ENCODE results near the gene COG4.

COG4 gene

GRCh38 chr16:70570967-70571570, 47.7 kb upstream of the COG4 start:
- no peak for TF ChIP-seq POLR2AphosphoS5 (IDR thresholded peaks at IDR 0.05; ENCODE audit: low read depth, low read length)
- TF ChIP-seq, protein P1, sequence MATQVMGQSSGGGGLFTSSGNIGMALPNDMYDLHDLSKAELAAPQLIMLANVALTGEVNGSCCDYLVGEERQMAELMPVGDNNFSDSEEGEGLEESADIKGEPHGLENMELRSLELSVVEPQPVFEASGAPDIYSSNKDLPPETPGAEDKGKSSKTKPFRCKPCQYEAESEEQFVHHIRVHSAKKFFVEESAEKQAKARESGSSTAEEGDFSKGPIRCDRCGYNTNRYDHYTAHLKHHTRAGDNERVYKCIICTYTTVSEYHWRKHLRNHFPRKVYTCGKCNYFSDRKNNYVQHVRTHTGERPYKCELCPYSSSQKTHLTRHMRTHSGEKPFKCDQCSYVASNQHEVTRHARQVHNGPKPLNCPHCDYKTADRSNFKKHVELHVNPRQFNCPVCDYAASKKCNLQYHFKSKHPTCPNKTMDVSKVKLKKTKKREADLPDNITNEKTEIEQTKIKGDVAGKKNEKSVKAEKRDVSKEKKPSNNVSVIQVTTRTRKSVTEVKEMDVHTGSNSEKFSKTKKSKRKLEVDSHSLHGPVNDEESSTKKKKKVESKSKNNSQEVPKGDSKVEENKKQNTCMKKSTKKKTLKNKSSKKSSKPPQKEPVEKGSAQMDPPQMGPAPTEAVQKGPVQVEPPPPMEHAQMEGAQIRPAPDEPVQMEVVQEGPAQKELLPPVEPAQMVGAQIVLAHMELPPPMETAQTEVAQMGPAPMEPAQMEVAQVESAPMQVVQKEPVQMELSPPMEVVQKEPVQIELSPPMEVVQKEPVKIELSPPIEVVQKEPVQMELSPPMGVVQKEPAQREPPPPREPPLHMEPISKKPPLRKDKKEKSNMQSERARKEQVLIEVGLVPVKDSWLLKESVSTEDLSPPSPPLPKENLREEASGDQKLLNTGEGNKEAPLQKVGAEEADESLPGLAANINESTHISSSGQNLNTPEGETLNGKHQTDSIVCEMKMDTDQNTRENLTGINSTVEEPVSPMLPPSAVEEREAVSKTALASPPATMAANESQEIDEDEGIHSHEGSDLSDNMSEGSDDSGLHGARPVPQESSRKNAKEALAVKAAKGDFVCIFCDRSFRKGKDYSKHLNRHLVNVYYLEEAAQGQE (IDR thresholded peaks at IDR 0.05; ENCODE audit: insufficient read depth in 1 of 2, low read depth in 2 of 2, low read length in 2 of 2): no peak
- TF ChIP-seq TAF1 (IDR thresholded peaks at IDR 0.05; ENCODE audit: borderline replicate concordance, insufficient read depth, low read length): no peak
- no peak for TF ChIP-seq SIN3A (IDR thresholded peaks at IDR 0.05; ENCODE audit: borderline replicate concordance, insufficient read depth, low read length)
- TF ChIP-seq FOXP2 (optimal IDR thresholded peaks at IDR 0.05; ENCODE audit: borderline replicate concordance, extremely low read depth, extremely low read length, insufficient read depth): no peak

DNA sequence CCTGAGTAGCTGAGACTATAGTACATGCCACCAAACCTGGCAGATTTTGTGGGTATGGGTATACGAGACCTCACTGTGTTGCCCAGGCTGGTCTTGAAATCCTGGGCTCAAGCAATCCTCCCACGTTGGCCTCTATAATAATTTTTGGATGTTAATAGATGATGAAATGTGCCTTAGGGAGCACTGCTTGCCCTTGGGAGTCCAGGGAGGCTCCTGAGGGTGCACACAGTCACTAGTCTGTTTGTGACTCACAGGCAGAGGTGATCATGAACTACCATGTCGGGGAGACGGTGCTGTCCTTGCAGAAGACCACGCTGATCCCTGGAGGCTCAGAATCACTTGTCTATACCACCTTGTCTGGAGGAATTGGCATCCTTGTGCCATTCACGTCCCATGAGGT, 46.4 kb upstream of the COG4 start:
- TF ChIP-seq POLR2AphosphoS5 (IDR thresholded peaks at IDR 0.05; ENCODE audit: low read depth, low read length) (no peak), TAF1 (IDR thresholded peaks at IDR 0.05; ENCODE audit: borderline replicate concordance, insufficient read depth, low read length) (no peak), SIN3A (IDR thresholded peaks at IDR 0.05; ENCODE audit: borderline replicate concordance, insufficient read depth, low read length) (no peak), FOXP2 (optimal IDR thresholded peaks at IDR 0.05; ENCODE audit: borderline replicate concordance, extremely low read depth, extremely low read length, insufficient read depth) (no peak)
- TF ChIP-seq, protein P1 (IDR thresholded peaks at IDR 0.05; ENCODE audit: insufficient read depth in 1 of 2, low read depth in 2 of 2, low read length in 2 of 2): no peak

DNA sequence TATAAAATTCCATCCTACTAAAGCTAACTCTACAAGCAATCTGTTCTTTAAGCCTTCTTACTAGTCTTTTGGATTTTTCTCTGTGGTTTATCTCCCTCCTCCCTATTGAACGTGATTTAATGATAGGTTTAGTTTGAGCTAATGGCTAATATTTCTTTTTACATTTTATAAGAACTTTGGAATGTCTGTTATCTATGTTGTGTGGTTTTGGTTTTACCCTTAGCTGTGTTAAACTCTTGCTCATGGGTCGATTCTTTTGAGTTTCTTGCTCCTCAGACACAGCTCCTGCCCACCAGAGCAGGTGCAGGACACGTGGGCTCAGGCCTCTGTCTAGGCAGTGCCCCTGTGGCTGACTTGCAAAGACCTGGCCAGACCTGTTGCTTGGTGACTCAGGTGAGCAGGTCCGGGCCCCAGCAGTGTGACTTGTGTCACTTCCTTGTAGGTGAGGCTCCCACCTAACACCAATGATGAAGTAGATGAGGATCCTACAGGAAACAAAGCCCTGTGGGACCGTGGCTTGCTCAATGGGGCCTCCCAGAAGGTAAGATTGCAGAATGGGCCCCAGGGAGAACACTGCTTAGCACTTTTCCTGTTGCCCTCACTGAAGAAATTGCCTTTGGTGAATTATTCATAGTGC, 45.4 kb upstream of the COG4 start:
- TF ChIP-seq POLR2AphosphoS5 (IDR thresholded peaks at IDR 0.05; ENCODE audit: low read depth, low read length) (no peak), SIN3A (IDR thresholded peaks at IDR 0.05; ENCODE audit: borderline replicate concordance, insufficient read depth, low read length) (no peak), TAF1 (IDR thresholded peaks at IDR 0.05; ENCODE audit: borderline replicate concordance, insufficient read depth, low read length) (no peak), FOXP2 (optimal IDR thresholded peaks at IDR 0.05; ENCODE audit: borderline replicate concordance, extremely low read depth, extremely low read length, insufficient read depth) (no peak)
- TF ChIP-seq, protein P1 (IDR thresholded peaks at IDR 0.05; ENCODE audit: insufficient read depth in 1 of 2, low read depth in 2 of 2, low read length in 2 of 2): no peak

GRCh38 chr16:70565053-70565452, 41.7 kb upstream of the COG4 start:
- TF ChIP-seq FOXP2 (optimal IDR thresholded peaks at IDR 0.05; ENCODE audit: borderline replicate concordance, extremely low read depth, extremely low read length, insufficient read depth): no peak
- TF ChIP-seq, protein P1 (IDR thresholded peaks at IDR 0.05; ENCODE audit: insufficient read depth in 1 of 2, low read depth in 2 of 2, low read length in 2 of 2): no peak
- no peak for TF ChIP-seq POLR2AphosphoS5 (IDR thresholded peaks at IDR 0.05; ENCODE audit: low read depth, low read length)
- no peak for TF ChIP-seq SIN3A (IDR thresholded peaks at IDR 0.05; ENCODE audit: borderline replicate concordance, insufficient read depth, low read length)
- no peak for TF ChIP-seq TAF1 (IDR thresholded peaks at IDR 0.05; ENCODE audit: borderline replicate concordance, insufficient read depth, low read length)
